Adrenal gland (tissue), 12 donors: ENCODE data around the gene TMED7. TPM values are rescaled to one million over a fixed set of nuclear protein-coding genes. Genes with fewer than 3 reads are reported as not detected.

Experiments used
- DNase-seq, 7 donors: peaks; one replicate each; pipeline ENCODE4 v3.0.0-alpha.2; 2019 to 2020
- H3K27ac ChIP-seq, 5 donors: fragments of 200-600 bp; sonication (generic) in 4 of 5; 1 replicate in 3 of 5; 2 replicates in 2 of 5; pipeline versions ENCODE4 v1.5.1 to v1.8.0; 2016 to 2020; ENCODE audit warnings: mild to moderate bottlenecking in 1 of 5
- H3K27me3 ChIP-seq: fragments of 200-600 bp; 2 replicates; pipeline ENCODE4 v1.8.0; 2021
- H3K36me3 ChIP-seq, 2 donors: fragments of 200-600 bp; replicated peaks in 1 of 2; 1 replicate in 1 of 2; 2 replicates in 1 of 2; pipeline versions ENCODE4 v1.5.1 to v1.8.0; 2018 to 2022
- H3K4me1 ChIP-seq, 2 donors: fragments of 200-600 bp; replicated peaks in 1 of 2; 1 replicate in 1 of 2; 2 replicates in 1 of 2; pipeline versions ENCODE4 v1.5.1 to v1.8.0; 2018 to 2021
- H3K4me3 ChIP-seq, 4 donors: fragments of 200-600 bp; sonication (generic) in 3 of 4; one replicate each; pipeline ENCODE4 v1.5.1; 2016 to 2018
- H3K9me3 ChIP-seq, 3 donors: fragments of 200-600 bp; sonication (generic) in 1 of 3; replicated peaks in 1 of 3; 1 replicate in 2 of 3; 2 replicates in 1 of 3; pipeline versions ENCODE4 v1.5.1 to v1.8.0; 2016 to 2021
- CTCF ChIP-seq, 6 experiments: fragments of 450-650 bp in 4 of 6; fragments of 200-600 bp in 2 of 6; sonication (generic) in 1 of 6; IDR thresholded peaks; 1 replicate in 5 of 6; 2 replicates in 1 of 6; pipeline versions ENCODE4 v1.5.1 to v1.8.0; 2016 to 2021; ENCODE audit warnings: antibody characterized with exemption in 6 of 6, mild to moderate bottlenecking in 2 of 6, moderate library complexity in 1 of 6
- POLR2A ChIP-seq, 2 donors: fragments of 450-650 bp; IDR thresholded peaks; one replicate each; pipeline ENCODE4 v1.6.1; 2017; ENCODE audit warnings: antibody characterized with exemption in 2 of 2, mild to moderate bottlenecking in 2 of 2, moderate library complexity in 1 of 2
- WGBS, 4 donors: extraction: QIAGEN DNeasy Blood & Tissue Kit in 2 of 4; methylation state at CpG; one replicate each; pipeline versions ENCODE4 v1.1.5 to v1.1.7; 2013 to 2017; 5-methylcytosine and 5-hydroxymethylcytosine counted together
- intact Hi-C, 2 donors: fragments of 100-400 bp; cut with DNase I; formaldehyde crosslinking; loops; one replicate each; pipeline versions ENCODE4 v1.14.1 to v1.15.0; 2022 to 2023
- polyA plus RNA-seq, 3 donors: library from polyadenylated mRNA; stranded (reverse); fragments of 200-250 nt in 2 of 3; fragments of 350-450 nt in 1 of 3; fragmentation: Illumina TruSeq in 1 of 3; extraction: RNeasy Lipid Tissue Mini Kit (QIAGEN cat#74804) in 1 of 3; gene quantifications; one replicate each; pipeline ENCODE4 v1.2.3, GENCODE V29; 2013 to 2014
- total RNA-seq, 9 donors: library from RNA; depleted of rRNA in 4 of 9; stranded (reverse); fragments of >200 nt in 4 of 9; fragments of 120-200 nt in 1 of 9; fragmentation: NEBNext Ultra II Directional in 1 of 9; extraction: Animal tissue kit (Norgen Biotek cat#: 25700) in 1 of 9; gene quantifications; one replicate each; pipeline versions ENCODE4 v1.1.0 to v1.2.4, GENCODE V29; 2013 to 2023
- donor health status: healthy with polysubstance abuse.
- donor health status: Bipolar disorder and iron deficiency.
- donor health status: DM: yes; HTN: yes; CAD: no.
- donor health status: DM: no; HTN: no; CAD: no.
- donor health status: DM: no; HTN: no; CAD: no.
- donor health status: DM: yes; HTN: yes; CAD: no.

TMED7 gene
- total and polyA plus RNA-seq, 12 donors: 9.3 to 205 (median 87.2) TPM

GRCh38 chr5:115640274-115640673, 14.4 kb upstream of the TMED7 start:
- Histone ChIP-seq H3K9me3 (no peaks in the 10 kb centered on the region), H3K27me3 (peaks cover 3% of the 10 kb centered on the region), H3K36me3 (no peaks in the 10 kb centered on the region), H3K4me3 (no peak overlapping the region), H3K4me1 (no peaks in the 10 kb centered on the region), H3K27ac (no peak overlapping the region)
- TF ChIP-seq CTCF (IDR thresholded peaks at IDR 0.05) (no peak), POLR2A (IDR thresholded peaks at IDR 0.05) (no peak)
- 60 to 88% (median 83%) methylated on average over 1 to 2 of the region's 2 CpGs for WGBS, 4 donors
- DNase-seq: no peak
- intact Hi-C loops: no loop called here

- H3K36me3 ChIP-seq: no peaks in the 10 kb centered on the region
- H3K27me3 ChIP-seq: no peaks in the 10 kb centered on the region
- H3K4me1 ChIP-seq: no peaks in the 10 kb centered on the region
- H3K4me3 ChIP-seq: no peak overlapping the region
- 60 to 82% (median 77%) methylated on average over 1 of the region's 1 CpG for WGBS, 4 donors
- no peaks in the 10 kb centered on the region for H3K9me3 ChIP-seq
- DNase-seq: no peak
- intact Hi-C loops: no loop called here
- TF ChIP-seq POLR2A (IDR thresholded peaks at IDR 0.05) (no peak), CTCF (IDR thresholded peaks at IDR 0.05) (no peak)
- no peak overlapping the region for H3K27ac ChIP-seq
Measured at GRCh38 chr5:115639377-115639776, 13.5 kb upstream of the TMED7 start.

- intact Hi-C loops: no loop called here
- 85 to 90% (median 87%) methylated on average over 4 of the region's 4 CpGs for WGBS, 4 donors
- TF ChIP-seq POLR2A (IDR thresholded peaks at IDR 0.05) (no peak), CTCF (IDR thresholded peaks at IDR 0.05) (no peak)
Measured at GRCh38 chr5:115637507-115637906, 11.7 kb upstream of the TMED7 start.

GRCh38 chr5:115636008-115636407, 10.2 kb upstream of the TMED7 start:
- 83 to 89% (median 88%) methylated on average over 1 of the region's 1 CpG for WGBS, 4 donors
- intact Hi-C loops: no loop called here
- no peaks in the 10 kb centered on the region for H3K36me3 ChIP-seq
- no peak overlapping the region for H3K27ac ChIP-seq
- H3K4me3 ChIP-seq: no peak overlapping the region
- H3K9me3 ChIP-seq: no peaks in the 10 kb centered on the region
- H3K4me1 ChIP-seq: peaks cover 4% of the 10 kb centered on the region in 2 donors
- H3K27me3 ChIP-seq: no peaks in the 10 kb centered on the region
- DNase-seq: no peak
- TF ChIP-seq POLR2A (IDR thresholded peaks at IDR 0.05): no peak
- no peak for TF ChIP-seq CTCF (IDR thresholded peaks at IDR 0.05)

More at GRCh38 chr5:115637507-115637906, 11.7 kb upstream of the TMED7 start:
- Histone ChIP-seq H3K36me3 (no peaks in the 10 kb centered on the region), H3K27me3 (no peaks in the 10 kb centered on the region), H3K4me1 (peaks cover 4% of the 10 kb centered on the region in 2 donors), H3K9me3 (no peaks in the 10 kb centered on the region), H3K27ac (no peak overlapping the region), H3K4me3 (no peak overlapping the region)
- DNase-seq: no peak
